Measurements from ENCODE around the gene AMPD3. TPM values are rescaled to one million over a fixed set of nuclear protein-coding genes. Genes with fewer than 3 reads are reported as not detected.

The AMPD3 gene
- total and polyA plus RNA-seq, 2 donors (not counting 1 experiment from before 2014, with no cell fraction given): 40.1 to 85.5 TPM

DNA sequence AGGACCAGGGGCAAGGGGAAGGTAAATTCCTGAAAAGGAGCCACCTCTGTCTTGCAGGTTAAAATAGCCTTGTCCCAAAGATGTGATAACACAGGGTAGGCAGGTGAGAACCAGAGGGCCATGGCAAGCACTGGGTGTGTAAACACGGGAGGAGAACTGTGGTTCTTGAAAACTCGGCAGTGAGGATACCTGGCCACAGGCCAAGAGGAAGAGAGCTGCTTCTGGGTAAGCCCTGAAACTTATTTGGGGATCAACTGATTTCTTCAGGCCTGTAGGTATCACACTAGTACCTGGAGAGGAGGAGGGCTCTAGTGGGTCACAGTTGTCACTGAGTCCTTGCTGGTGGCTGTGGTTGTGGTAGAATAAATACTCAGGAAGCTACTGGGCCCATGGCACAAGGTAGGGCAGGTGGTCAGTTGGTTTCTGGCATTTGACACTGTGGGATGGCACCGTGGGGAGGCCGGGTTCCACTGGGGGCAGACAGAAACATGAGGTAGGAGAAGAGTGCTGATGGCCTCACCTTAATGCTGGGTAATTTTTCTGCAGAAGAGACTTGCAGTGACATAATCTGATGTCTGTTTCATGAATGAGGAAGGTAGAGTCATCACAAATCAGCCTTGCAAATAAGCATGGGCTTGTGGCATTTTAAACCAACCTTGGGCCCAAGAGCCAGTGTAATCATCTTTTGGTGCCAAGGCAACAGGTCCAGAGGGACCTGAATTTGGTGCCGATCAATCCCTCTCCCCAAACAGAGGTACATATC, 22.0 kb downstream of the AMPD3 start:
- Mint-ChIP-seq H3K27ac (peak overlapping the region; percentile 61), H3K4me1 (peaks cover 46% of the 10 kb centered on the region), H3K4me3 (no peak overlapping the region), H3K9me3 (ENCODE audit: insufficient read depth) (no peaks in the 10 kb centered on the region), H3K27me3 (no peaks in the 10 kb centered on the region)
- H3K9me3 ChIP-seq (ENCODE audit: control extremely low read depth in 1 of 3, control insufficient read depth in 2 of 3, insufficient read depth in 1 of 3, low read length in 2 of 3): no peaks in the 10 kb centered on the region
- H3K27me3 ChIP-seq (replicated peaks in 1 of 4; ENCODE audit: control extremely low read depth in 1 of 4, control insufficient read depth in 3 of 4, insufficient read depth in 4 of 4, low read length in 3 of 4): no peaks in the 10 kb centered on the region
- H3K79me2 ChIP-seq (ENCODE audit: control insufficient read depth, insufficient read depth, low read length): peaks cover 63% of the 10 kb centered on the region
- ChIA-PET CTCF (interaction anchor here (1.6 to 1.7 kb wide), 2 partner anchors 43 to 64 kb away, joined by 4 to 10 read pairs; no protein-coding TSS in a partner anchor), POLR2A (no interaction called here)
- peaks cover 0 to 73% of the 10 kb centered on the region in 2 experiments for H3K36me3 ChIP-seq (replicated peaks in 1 of 2; ENCODE audit: control extremely low read depth in 1 of 2, control insufficient read depth in 1 of 2, extremely low read depth in 1 of 2, insufficient read depth in 2 of 2, low read length in 1 of 2)
- ATAC-seq (ENCODE audit: low read depth) (peak; percentile 50), DNase-seq (peak; percentile 28)
- H3K27ac ChIP-seq (ENCODE audit: low read length in 2 of 2): peak overlapping the region; percentile 5 to 74
- no peak for TF ChIP-seq EZH2 (IDR thresholded peaks at IDR 0.05; ENCODE audit: borderline replicate concordance, insufficient read depth, low read depth, low read length, poor library complexity, severe bottlenecking)
- TF ChIP-seq, protein P1, sequence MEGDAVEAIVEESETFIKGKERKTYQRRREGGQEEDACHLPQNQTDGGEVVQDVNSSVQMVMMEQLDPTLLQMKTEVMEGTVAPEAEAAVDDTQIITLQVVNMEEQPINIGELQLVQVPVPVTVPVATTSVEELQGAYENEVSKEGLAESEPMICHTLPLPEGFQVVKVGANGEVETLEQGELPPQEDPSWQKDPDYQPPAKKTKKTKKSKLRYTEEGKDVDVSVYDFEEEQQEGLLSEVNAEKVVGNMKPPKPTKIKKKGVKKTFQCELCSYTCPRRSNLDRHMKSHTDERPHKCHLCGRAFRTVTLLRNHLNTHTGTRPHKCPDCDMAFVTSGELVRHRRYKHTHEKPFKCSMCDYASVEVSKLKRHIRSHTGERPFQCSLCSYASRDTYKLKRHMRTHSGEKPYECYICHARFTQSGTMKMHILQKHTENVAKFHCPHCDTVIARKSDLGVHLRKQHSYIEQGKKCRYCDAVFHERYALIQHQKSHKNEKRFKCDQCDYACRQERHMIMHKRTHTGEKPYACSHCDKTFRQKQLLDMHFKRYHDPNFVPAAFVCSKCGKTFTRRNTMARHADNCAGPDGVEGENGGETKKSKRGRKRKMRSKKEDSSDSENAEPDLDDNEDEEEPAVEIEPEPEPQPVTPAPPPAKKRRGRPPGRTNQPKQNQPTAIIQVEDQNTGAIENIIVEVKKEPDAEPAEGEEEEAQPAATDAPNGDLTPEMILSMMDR (IDR thresholded peaks at IDR 0.05): no peak
- peaks cover 15 to 16% of the 10 kb centered on the region in 2 donors for H3K4me1 ChIP-seq (ENCODE audit: control insufficient read depth in 2 of 2, insufficient read depth in 2 of 2, low read length in 2 of 2)
- no peak overlapping the region for H3K9ac ChIP-seq (ENCODE audit: low read length)
- peaks cover 50% of the 10 kb centered on the region for H4K20me1 ChIP-seq (ENCODE audit: control insufficient read depth, insufficient read depth, low read length, poor library complexity, severe bottlenecking)
- no peak overlapping the region for H3K4me2 ChIP-seq (replicated peaks; ENCODE audit: low read depth, low read length, poor library complexity, severe bottlenecking)
- no peak overlapping the region for H2AFZ ChIP-seq (ENCODE audit: insufficient read depth, low read depth, low read length, poor library complexity, severe bottlenecking)
- WGBS (ENCODE audit: insufficient coverage): 49% methylated on average over 4 of the region's 5 CpGs
- H3K4me3 ChIP-seq (ENCODE audit: control extremely low read depth in 1 of 5, extremely low read depth in 1 of 5, insufficient read depth in 1 of 5, low read depth in 2 of 5, low read length in 4 of 5): no peak overlapping the region
- intact Hi-C loops (cut with micrococcal nuclease): no loop called here

DNA sequence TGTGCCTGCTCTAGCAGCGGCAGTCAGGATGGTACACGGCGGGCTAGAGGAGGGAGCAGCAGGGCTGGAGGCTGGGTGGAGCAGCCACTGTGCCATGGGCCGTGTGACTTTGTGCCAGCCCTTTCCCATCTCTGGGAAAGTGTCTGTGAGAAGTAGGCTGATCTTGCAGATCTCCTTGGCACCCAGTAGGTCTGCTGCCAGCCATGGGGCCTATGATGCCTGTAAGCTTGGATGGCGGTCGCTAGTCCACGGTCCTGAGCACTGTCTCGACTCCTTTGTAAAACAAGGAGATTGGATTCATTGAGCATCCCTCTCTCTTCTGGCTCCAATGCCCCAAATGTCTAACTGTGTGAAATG, 22.6 kb downstream of the AMPD3 start:
- Mint-ChIP-seq H3K27ac (peak overlapping the region; percentile 61), H3K4me1 (peaks cover 45% of the 10 kb centered on the region), H3K4me3 (no peak overlapping the region), H3K27me3 (no peaks in the 10 kb centered on the region), H3K9me3 (ENCODE audit: insufficient read depth) (no peaks in the 10 kb centered on the region)
- ChIA-PET POLR2A (no interaction called here), CTCF (no interaction called here)
- Histone ChIP-seq H3K4me3 (ENCODE audit: control extremely low read depth in 1 of 5, extremely low read depth in 1 of 5, insufficient read depth in 1 of 5, low read depth in 2 of 5, low read length in 4 of 5) (no peak overlapping the region), H2AFZ (ENCODE audit: insufficient read depth, low read depth, low read length, poor library complexity, severe bottlenecking) (no peak overlapping the region), H3K9me3 (ENCODE audit: control extremely low read depth in 1 of 3, control insufficient read depth in 2 of 3, insufficient read depth in 1 of 3, low read length in 2 of 3) (no peaks in the 10 kb centered on the region), H3K27ac (ENCODE audit: low read length in 2 of 2) (peak overlapping the region in 1 of 2 donors; percentile 74), H3K79me2 (ENCODE audit: control insufficient read depth, insufficient read depth, low read length) (peaks cover 60% of the 10 kb centered on the region), H3K4me1 (ENCODE audit: control insufficient read depth in 2 of 2, insufficient read depth in 2 of 2, low read length in 2 of 2) (peaks cover 15 to 16% of the 10 kb centered on the region in 2 donors), H3K36me3 (replicated peaks in 1 of 2; ENCODE audit: control extremely low read depth in 1 of 2, control insufficient read depth in 1 of 2, extremely low read depth in 1 of 2, insufficient read depth in 2 of 2, low read length in 1 of 2) (peaks cover 0 to 76% of the 10 kb centered on the region in 2 experiments), H3K9ac (ENCODE audit: low read length) (no peak overlapping the region), H4K20me1 (ENCODE audit: control insufficient read depth, insufficient read depth, low read length, poor library complexity, severe bottlenecking) (peaks cover 50% of the 10 kb centered on the region), H3K4me2 (replicated peaks; ENCODE audit: low read depth, low read length, poor library complexity, severe bottlenecking) (no peak overlapping the region), H3K27me3 (replicated peaks in 1 of 4; ENCODE audit: control extremely low read depth in 1 of 4, control insufficient read depth in 3 of 4, insufficient read depth in 4 of 4, low read length in 3 of 4) (no peaks in the 10 kb centered on the region)
- TF ChIP-seq, protein P1 (IDR thresholded peaks at IDR 0.05): no peak
- TF ChIP-seq EZH2 (IDR thresholded peaks at IDR 0.05; ENCODE audit: borderline replicate concordance, insufficient read depth, low read depth, low read length, poor library complexity, severe bottlenecking): no peak
- DNase-seq (no peak), ATAC-seq (ENCODE audit: low read depth) (no peak)
- 97% methylated on average over 6 of the region's 8 CpGs for WGBS (ENCODE audit: insufficient coverage)
- intact Hi-C loops (cut with micrococcal nuclease): no loop called here
